NK-92 (cell line): ENCODE results near the gene JMJD8.
"Not testable (repeated sequence)": the region's sequence is repeated elsewhere in the genome, so short reads cannot be mapped to it uniquely, and the experiment has no call there.

ENCODE experiments used
- DNase-seq: peaks from one replicate; lab custom pipeline; 2025; ENCODE audit not compliant: unreplicated experiment; lab: John Stamatoyannopoulos, UW

The JMJD8 gene

GRCh38 chr16:722835-723633 is 38.9 kb upstream of the JMJD8 start:
- DNase-seq = no peak

- DNase-seq = no peak
These were observed 37.8 kb upstream of the JMJD8 start for GRCh38 chr16:721765-722540.

GRCh38 chr16:720990-721764 is 37.0 kb upstream of the JMJD8 start, which contains the start of gene ANTKMT:
ANTKMT (plus strand) TSS chr16:721146; CDS start chr16:721275, 129 bp downstream.
- no peak for DNase-seq

- no peak for DNase-seq
These were observed 36.4 kb upstream of the JMJD8 start for GRCh38 chr16:720447-720989.

GRCh38 chr16:719815-720446 is 35.8 kb upstream of the JMJD8 start:
- no peak for DNase-seq

GRCh38 chr16:718922-719321 is 34.8 kb upstream of the JMJD8 start:
- no peak for DNase-seq

- no peak for DNase-seq
These were observed 34.3 kb upstream of the JMJD8 start for GRCh38 chr16:718389-718788.

- DNase-seq = no peak
These were observed 33.5 kb upstream of the JMJD8 start for GRCh38 chr16:717450-718245.

- DNase-seq = no peak
These were observed 32.7 kb upstream of the JMJD8 start for GRCh38 chr16:716768-717325.

- no peak for DNase-seq
These were observed 32.0 kb upstream of the JMJD8 start for GRCh38 chr16:716200-716568.

GRCh38 chr16:715477-716199 is 31.5 kb upstream of the JMJD8 start:
- DNase-seq = no peak

GRCh38 chr16:714558-715476 is 30.7 kb upstream of the JMJD8 start, which contains the start of gene METRN:
METRN (plus strand) TSS chr16:715118; CDS start chr16:715290, 172 bp downstream.
- no peak for DNase-seq

- DNase-seq = no peak
These were observed 29.9 kb upstream of the JMJD8 start for GRCh38 chr16:714079-714478.

- not testable (repeated sequence) for DNase-seq
These were observed 28.7 kb upstream of the JMJD8 start for GRCh38 chr16:712740-713250.

- no peak for DNase-seq
These were observed 27.6 kb upstream of the JMJD8 start for GRCh38 chr16:711548-712320.

GRCh38 chr16:711084-711483 is 26.9 kb upstream of the JMJD8 start:
- DNase-seq = no peak
